DND-41 (cell line): Measurements from ENCODE around the gene SLC50A1.

Source experiments
- ATAC-seq: fragments of 200-7000 bp; cut with Tn5 transposase; 3 replicates; pipeline ENCODE4 v1.9.1; 2021; ENCODE audit warnings: low read depth; ENCODE audit not compliant: insufficient read depth
- DNase-seq: peaks from one replicate; pipeline ENCODE4 v3.0.0-alpha.2; 2020
- H2AFZ ChIP-seq: 2 replicates; pipeline ENCODE4 v1.6.0; 2012; ENCODE audit warnings: low read depth, low read length
- H3K27ac ChIP-seq: 2 replicates; pipeline ENCODE4 v1.5.1; 2012; ENCODE audit warnings: low read length, inconsistent platforms
- H3K27me3 ChIP-seq: fragments of 200-600 bp; sonication (generic); 2 replicates; pipeline ENCODE4 v1.6.0; 2012; ENCODE audit warnings: low read length, mild to moderate bottlenecking, inconsistent platforms; ENCODE audit not compliant: insufficient read depth, poor library complexity
- H3K36me3 ChIP-seq: 2 replicates; pipeline ENCODE4 v1.5.1; 2012; ENCODE audit warnings: low read length, inconsistent platforms; ENCODE audit not compliant: insufficient read depth
- H3K4me1 ChIP-seq: 2 replicates; pipeline ENCODE4 v1.5.1; 2012; ENCODE audit warnings: mild to moderate bottlenecking, low read length; ENCODE audit not compliant: insufficient read depth
- H3K4me2 ChIP-seq: 2 replicates; pipeline ENCODE4 v1.6.0; 2012; ENCODE audit warnings: mild to moderate bottlenecking, moderate library complexity, low read length, inconsistent platforms; ENCODE audit not compliant: insufficient read depth
- H3K4me3 ChIP-seq, 2 experiments: fragments of 200-600 bp in 1 of 2; shearing (Covaris generic) in 1 of 2; 2 replicates each; pipeline ENCODE4 v1.5.1; 2012 to 2016; ENCODE audit warnings: inconsistent platforms in 2 of 2, low read length in 2 of 2, mild to moderate bottlenecking in 2 of 2, low read depth in 1 of 2, moderate library complexity in 1 of 2
- H3K79me2 ChIP-seq: 2 replicates; pipeline ENCODE4 v1.6.0; 2012; ENCODE audit warnings: low read length, inconsistent platforms; ENCODE audit not compliant: insufficient read depth
- H3K9ac ChIP-seq: 2 replicates; pipeline ENCODE4 v1.6.0; 2012; ENCODE audit warnings: low read depth, mild to moderate bottlenecking, inconsistent platforms, low read length, moderate library complexity
- H3K9me3 ChIP-seq: 2 replicates; pipeline ENCODE4 v1.5.1; 2012; ENCODE audit warnings: low read length, moderate library complexity, mild to moderate bottlenecking, inconsistent platforms; ENCODE audit not compliant: insufficient read depth, severe bottlenecking
- H4K20me1 ChIP-seq: 2 replicates; pipeline ENCODE4 v1.6.0; 2012; ENCODE audit warnings: low read length; ENCODE audit not compliant: insufficient read depth
- CTCF ChIP-seq: IDR thresholded peaks from 2 replicates; pipeline ENCODE4 v1.5.1; 2012; ENCODE audit warnings: borderline replicate concordance, low read length, moderate library complexity, mild to moderate bottlenecking; ENCODE audit not compliant: poor library complexity, severe bottlenecking; ENCODE audit errors: extremely low read depth
- EZH2 ChIP-seq: IDR thresholded peaks from 3 replicates; pipeline ENCODE4 v1.6.1; 2012; ENCODE audit warnings: borderline replicate concordance, low read depth, mild to moderate bottlenecking, moderate library complexity, low read length, inconsistent platforms; ENCODE audit not compliant: severe bottlenecking

SLC50A1 gene

GRCh38 chr1:155110381-155110780 lies 25.3 kb upstream of the SLC50A1 start:
- no peaks in the 10 kb centered on the region for H3K4me1 ChIP-seq
- no peak overlapping the region for H3K27ac ChIP-seq
- no peak for ATAC-seq
- H3K79me2 ChIP-seq, result no peaks in the 10 kb centered on the region
- no peak overlapping the region for H3K9ac ChIP-seq
- peaks cover 6% of the 10 kb centered on the region for H3K27me3 ChIP-seq
- DNase-seq, result no peak
- no peak overlapping the region for H2AFZ ChIP-seq
- H3K4me3 ChIP-seq, result no peak overlapping the region
- no peak overlapping the region for H3K4me2 ChIP-seq
- no peaks in the 10 kb centered on the region for H3K36me3 ChIP-seq
- H3K9me3 ChIP-seq, result no peaks in the 10 kb centered on the region
- TF ChIP-seq EZH2 (no peak), CTCF (no peak)
- H4K20me1 ChIP-seq, result no peaks in the 10 kb centered on the region

- ATAC-seq (no peak), DNase-seq (no peak)
- Histone ChIP-seq H3K4me3 (no peak overlapping the region), H3K79me2 (no peaks in the 10 kb centered on the region), H2AFZ (no peak overlapping the region), H3K9me3 (no peaks in the 10 kb centered on the region), H3K9ac (no peak overlapping the region), H3K4me2 (no peak overlapping the region), H3K27ac (no peak overlapping the region), H3K27me3 (peaks cover 4% of the 10 kb centered on the region), H3K4me1 (no peaks in the 10 kb centered on the region), H3K36me3 (no peaks in the 10 kb centered on the region), H4K20me1 (no peaks in the 10 kb centered on the region)
- TF ChIP-seq EZH2 (no peak), CTCF (no peak)
Measured at GRCh38 chr1:155110826-155111225, 24.8 kb upstream of the SLC50A1 start.

DNA sequence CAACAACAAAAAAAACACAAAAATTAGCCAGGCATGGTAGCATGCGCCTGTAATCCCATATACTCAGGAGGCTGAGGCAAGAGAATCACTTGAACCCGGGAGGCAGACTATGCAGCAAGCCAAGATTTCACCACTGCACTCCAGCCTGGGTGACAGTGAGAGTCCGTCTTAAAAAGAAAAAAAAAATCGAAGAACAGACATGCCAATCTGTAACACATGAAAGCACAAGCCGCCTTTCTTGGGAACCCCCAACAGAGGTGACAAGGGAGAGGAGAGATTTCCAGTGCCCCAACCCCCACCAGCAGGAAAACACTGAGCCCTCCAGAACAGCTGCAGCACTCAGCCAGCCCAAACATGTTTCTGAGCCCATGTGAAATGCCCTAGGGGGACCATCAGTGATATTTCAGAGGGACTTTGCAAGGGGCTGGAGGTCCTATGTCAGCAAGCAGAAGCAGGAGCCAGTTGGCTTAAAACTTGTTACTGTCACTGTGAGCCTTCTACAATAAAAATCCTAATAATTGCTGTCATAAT lies 22.1 kb upstream of the SLC50A1 start:
- H2AFZ ChIP-seq, result no peak overlapping the region
- DNase-seq, result no peak
- no peaks in the 10 kb centered on the region for H3K36me3 ChIP-seq
- no peaks in the 10 kb centered on the region for H4K20me1 ChIP-seq
- TF ChIP-seq CTCF (no peak), EZH2 (no peak)
- no peak overlapping the region for H3K9ac ChIP-seq
- no peaks in the 10 kb centered on the region for H3K4me1 ChIP-seq
- H3K27me3 ChIP-seq, result peaks cover 7% of the 10 kb centered on the region
- ATAC-seq, result no peak
- H3K4me2 ChIP-seq, result no peak overlapping the region
- no peak overlapping the region for H3K27ac ChIP-seq
- H3K79me2 ChIP-seq, result no peaks in the 10 kb centered on the region
- H3K4me3 ChIP-seq, result no peak overlapping the region
- no peaks in the 10 kb centered on the region for H3K9me3 ChIP-seq
